Measurements from ENCODE around the gene PRDM16. TPM values are rescaled to one million over a fixed set of nuclear protein-coding genes. Genes with fewer than 3 reads are reported as not detected.

Gene PRDM16
- polyA plus RNA-seq, 1 experiment = 0.06 TPM

DNA sequence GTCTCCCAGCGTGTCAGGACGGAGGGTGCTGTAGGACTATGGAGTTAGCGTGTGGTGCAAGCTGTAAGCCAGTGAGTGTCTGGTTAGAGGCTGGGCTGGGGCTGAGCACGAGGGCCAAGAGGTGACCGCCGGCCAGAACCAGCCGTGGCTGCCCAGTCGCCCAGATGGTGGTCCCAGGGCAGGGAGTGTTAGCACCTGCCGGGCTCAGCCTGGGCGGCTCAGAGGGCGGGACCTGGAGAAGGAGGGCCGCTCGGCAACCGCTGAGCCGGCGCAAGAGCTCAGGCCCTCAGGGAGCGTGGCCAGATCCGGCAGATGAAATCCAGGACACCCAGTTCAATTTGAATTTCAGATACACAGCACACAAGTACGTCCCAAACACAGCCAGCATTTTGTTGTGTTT lies 87.9 kb downstream of the PRDM16 start:
- TF ChIP-seq, protein P1, sequence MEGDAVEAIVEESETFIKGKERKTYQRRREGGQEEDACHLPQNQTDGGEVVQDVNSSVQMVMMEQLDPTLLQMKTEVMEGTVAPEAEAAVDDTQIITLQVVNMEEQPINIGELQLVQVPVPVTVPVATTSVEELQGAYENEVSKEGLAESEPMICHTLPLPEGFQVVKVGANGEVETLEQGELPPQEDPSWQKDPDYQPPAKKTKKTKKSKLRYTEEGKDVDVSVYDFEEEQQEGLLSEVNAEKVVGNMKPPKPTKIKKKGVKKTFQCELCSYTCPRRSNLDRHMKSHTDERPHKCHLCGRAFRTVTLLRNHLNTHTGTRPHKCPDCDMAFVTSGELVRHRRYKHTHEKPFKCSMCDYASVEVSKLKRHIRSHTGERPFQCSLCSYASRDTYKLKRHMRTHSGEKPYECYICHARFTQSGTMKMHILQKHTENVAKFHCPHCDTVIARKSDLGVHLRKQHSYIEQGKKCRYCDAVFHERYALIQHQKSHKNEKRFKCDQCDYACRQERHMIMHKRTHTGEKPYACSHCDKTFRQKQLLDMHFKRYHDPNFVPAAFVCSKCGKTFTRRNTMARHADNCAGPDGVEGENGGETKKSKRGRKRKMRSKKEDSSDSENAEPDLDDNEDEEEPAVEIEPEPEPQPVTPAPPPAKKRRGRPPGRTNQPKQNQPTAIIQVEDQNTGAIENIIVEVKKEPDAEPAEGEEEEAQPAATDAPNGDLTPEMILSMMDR (IDR thresholded peaks at IDR 0.05; ENCODE audit: low read depth, low read length) = no peak

DNA sequence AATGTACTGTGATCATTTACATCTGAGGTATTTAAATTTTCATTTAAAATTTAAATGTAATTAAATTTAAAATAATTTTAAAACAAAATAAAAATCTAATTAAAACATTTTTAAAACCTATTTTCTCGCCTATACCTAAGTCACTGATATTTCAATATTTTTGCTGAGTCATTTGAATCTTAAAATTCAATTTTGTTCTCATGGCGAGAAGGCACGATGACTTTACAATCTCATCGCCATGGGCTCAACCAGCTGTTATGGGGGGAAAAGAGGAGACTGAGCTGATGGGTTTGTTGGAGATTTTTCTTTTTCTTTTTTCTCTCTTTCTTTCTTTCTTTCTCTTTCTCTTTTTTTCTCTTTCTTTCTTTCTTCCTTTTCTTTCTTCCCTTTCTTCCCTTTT lies 89.3 kb downstream of the PRDM16 start:
- DNase-seq (ENCODE audit: low read depth, low spot score) = no peak
- POLR2A ChIA-PET = no interaction called here

More for the DNA sequence above, 87.9 kb downstream of the PRDM16 start:
- Histone ChIP-seq H3K27ac (ENCODE audit: low read depth, low read length) (no peak overlapping the region), H3K9me3 (ENCODE audit: control insufficient read depth, insufficient read depth, low read length) (no peaks in the 10 kb centered on the region; the same call in 1 of the 2 replicates), H3K4me3 (ENCODE audit: low read depth, low read length) (no peak overlapping the region), H3K27me3 (ENCODE audit: control insufficient read depth, insufficient read depth, low read length) (no peaks in the 10 kb centered on the region)
- CTCF ChIA-PET = no interaction called here
- POLR2A ChIA-PET = no interaction called here
- no peak for DNase-seq (ENCODE audit: low read depth, low spot score)

DNA sequence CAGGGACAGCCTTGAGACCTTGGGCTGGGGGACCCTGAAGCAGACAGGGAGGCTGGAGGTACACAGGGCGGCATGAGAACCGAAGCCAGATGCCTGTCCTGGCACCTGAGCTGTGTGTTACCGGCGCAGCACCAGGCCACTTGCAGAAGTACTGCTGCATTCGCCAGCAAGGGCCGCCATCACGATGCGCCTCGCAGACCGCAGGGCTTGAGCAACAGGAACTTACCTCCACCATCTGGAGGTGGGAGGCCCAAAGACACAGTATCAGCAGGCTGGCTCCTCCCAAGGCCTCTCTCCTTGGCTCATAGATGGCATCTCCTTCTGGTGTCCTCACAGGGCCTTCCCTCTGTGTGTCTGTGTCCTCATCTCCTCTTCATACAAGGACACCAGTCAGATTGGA lies 90.1 kb downstream of the PRDM16 start:
- peaks cover under 1% of the 10 kb centered on the region; the same call in 1 of the 2 replicates for H3K9me3 ChIP-seq (ENCODE audit: control insufficient read depth, insufficient read depth, low read length)
- TF ChIP-seq, protein P1 (IDR thresholded peaks at IDR 0.05; ENCODE audit: low read depth, low read length) = no peak
- no peak for DNase-seq (ENCODE audit: low read depth, low spot score)
- H3K27ac ChIP-seq (ENCODE audit: low read depth, low read length) = no peak overlapping the region
- H3K4me3 ChIP-seq (ENCODE audit: low read depth, low read length) = no peak overlapping the region
- H3K27me3 ChIP-seq (ENCODE audit: control insufficient read depth, insufficient read depth, low read length) = no peaks in the 10 kb centered on the region
- POLR2A ChIA-PET = no interaction called here
- CTCF ChIA-PET = no interaction called here

More for the DNA sequence above, 89.3 kb downstream of the PRDM16 start:
- CTCF ChIA-PET = no interaction called here
- Histone ChIP-seq H3K9me3 (ENCODE audit: control insufficient read depth, insufficient read depth, low read length) (no peaks in the 10 kb centered on the region; the same call in 1 of the 2 replicates), H3K27ac (ENCODE audit: low read depth, low read length) (no peak overlapping the region), H3K4me3 (ENCODE audit: low read depth, low read length) (no peak overlapping the region), H3K27me3 (ENCODE audit: control insufficient read depth, insufficient read depth, low read length) (no peaks in the 10 kb centered on the region)
- TF ChIP-seq, protein P1 (IDR thresholded peaks at IDR 0.05; ENCODE audit: low read depth, low read length) = no peak

DNA sequence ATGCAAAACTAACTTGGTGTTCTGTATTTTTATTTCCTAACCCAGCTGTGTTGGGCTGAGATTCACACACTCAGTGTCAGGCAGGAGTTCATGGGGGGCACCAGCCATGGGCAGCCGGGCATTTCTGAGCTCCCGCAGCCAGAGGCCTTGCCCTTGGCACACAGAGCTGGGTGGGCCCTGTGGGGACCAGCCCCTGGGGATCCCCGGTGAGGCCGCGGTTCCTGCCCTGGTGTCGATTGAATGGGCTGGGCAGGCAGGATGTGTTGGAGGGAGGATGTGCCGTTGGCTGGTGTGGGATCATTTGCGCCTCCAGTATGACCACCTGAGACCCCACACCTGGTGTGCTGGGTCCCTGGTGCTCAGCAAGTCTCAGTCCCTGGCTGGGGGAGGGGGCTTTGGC lies 91.0 kb downstream of the PRDM16 start:
- peaks cover 8% of the 10 kb centered on the region; the same call in 1 of the 2 replicates for H3K9me3 ChIP-seq (ENCODE audit: control insufficient read depth, insufficient read depth, low read length)
- TF ChIP-seq, protein P1 (IDR thresholded peaks at IDR 0.05; ENCODE audit: low read depth, low read length) = no peak
- no peaks in the 10 kb centered on the region for H3K27me3 ChIP-seq (ENCODE audit: control insufficient read depth, insufficient read depth, low read length)
- DNase-seq (ENCODE audit: low read depth, low spot score) = no peak
- ChIA-PET POLR2A (no interaction called here), CTCF (no interaction called here)
- H3K27ac ChIP-seq (ENCODE audit: low read depth, low read length) = no peak overlapping the region
- no peak overlapping the region for H3K4me3 ChIP-seq (ENCODE audit: low read depth, low read length)

DNA sequence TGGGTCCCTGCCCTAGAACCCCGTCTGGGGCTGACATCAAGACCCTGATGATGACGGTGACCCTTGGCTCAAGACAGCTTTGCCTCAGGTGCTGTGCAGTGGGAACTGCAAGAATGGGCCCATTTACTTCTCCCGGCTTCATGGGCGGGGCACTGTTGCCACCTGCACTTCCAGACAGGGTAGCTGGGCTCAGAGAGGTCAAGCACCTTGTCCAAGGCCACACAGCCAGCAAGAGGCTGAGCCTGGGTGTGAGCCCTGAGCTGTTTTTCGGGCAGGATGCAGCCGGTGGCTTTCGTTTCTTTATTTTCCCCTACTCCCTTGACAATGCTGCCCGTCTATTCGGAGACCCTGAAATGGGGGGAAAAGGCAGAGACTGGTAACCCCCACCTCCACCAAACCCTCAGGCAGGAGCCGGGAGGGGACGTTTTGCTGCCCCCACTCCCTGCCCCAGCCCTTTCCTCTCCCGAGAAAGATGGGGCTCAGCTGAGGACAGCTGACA lies 91.7 kb downstream of the PRDM16 start:
- H3K27ac ChIP-seq (ENCODE audit: low read depth, low read length) = no peak overlapping the region
- ChIA-PET CTCF (no interaction called here), POLR2A (no interaction called here)
- H3K27me3 ChIP-seq (ENCODE audit: control insufficient read depth, insufficient read depth, low read length) = no peaks in the 10 kb centered on the region
- H3K9me3 ChIP-seq (ENCODE audit: control insufficient read depth, insufficient read depth, low read length) = peaks cover 8% of the 10 kb centered on the region; the same call in 1 of the 2 replicates
- no peak for DNase-seq (ENCODE audit: low read depth, low spot score)
- H3K4me3 ChIP-seq (ENCODE audit: low read depth, low read length) = no peak overlapping the region
- TF ChIP-seq, protein P1 (IDR thresholded peaks at IDR 0.05; ENCODE audit: low read depth, low read length) = no peak

All from AG04450 (cell line).